Activated CD8-positive, alpha-beta memory T cell treated with anti-CD3 and anti-CD28 coated beads, Interleukin-2, amount 50 U/mL, for 24 hours (primary cell): ENCODE data around the gene PRKN.
"Not testable (repeated sequence)": the region's sequence is repeated elsewhere in the genome, so short reads cannot be mapped to it uniquely, and the experiment has no call there.

ENCODE experiments used
- DNase-seq: peaks from one replicate; pipeline ENCODE4 v3.0.0-alpha.2; 2020; ENCODE audit errors: extremely low read depth

The PRKN gene

GRCh38 chr6:161844804-161845203 is 882.8 kb downstream of the PRKN start:
- no peak for DNase-seq

- no peak for DNase-seq
Observed at GRCh38 chr6:161843066-161843465, 884.5 kb downstream of the PRKN start.

GRCh38 chr6:161840380-161840779 is 887.2 kb downstream of the PRKN start:
- DNase-seq: no peak

GRCh38 chr6:161838306-161839035 is 889.1 kb downstream of the PRKN start:
- no peak for DNase-seq

GRCh38 chr6:161837854-161838253 is 889.7 kb downstream of the PRKN start:
- DNase-seq: no peak

GRCh38 chr6:161837449-161837735 is 890.2 kb downstream of the PRKN start:
- no peak for DNase-seq

- no peak for DNase-seq
Observed at GRCh38 chr6:161836643-161837448, 890.7 kb downstream of the PRKN start.

GRCh38 chr6:161835500-161836215 is 891.9 kb downstream of the PRKN start:
- DNase-seq: no peak

GRCh38 chr6:161834426-161834825 is 893.1 kb downstream of the PRKN start:
- DNase-seq: no peak

- no peak for DNase-seq
Observed at GRCh38 chr6:161833099-161833860, 894.3 kb downstream of the PRKN start.

- DNase-seq: no peak
Observed at GRCh38 chr6:161832622-161833021, 894.9 kb downstream of the PRKN start.

GRCh38 chr6:161830866-161831616 is 896.5 kb downstream of the PRKN start:
- DNase-seq: no peak

GRCh38 chr6:161829291-161829729 is 898.3 kb downstream of the PRKN start:
- no peak for DNase-seq

GRCh38 chr6:161828355-161828754 is 899.2 kb downstream of the PRKN start:
- no peak for DNase-seq

GRCh38 chr6:161826512-161826911 is 901.1 kb downstream of the PRKN start:
- no peak for DNase-seq

- not testable (repeated sequence) for DNase-seq
Observed at GRCh38 chr6:161822204-161822603, 905.4 kb downstream of the PRKN start.

- DNase-seq: no peak
Observed at GRCh38 chr6:161817881-161818280, 909.7 kb downstream of the PRKN start.

- no peak for DNase-seq
Observed at GRCh38 chr6:161815965-161816364, 911.6 kb downstream of the PRKN start.

GRCh38 chr6:161813156-161813555 is 914.4 kb downstream of the PRKN start:
- no peak for DNase-seq

GRCh38 chr6:161809971-161810370 is 917.6 kb downstream of the PRKN start:
- DNase-seq: no peak

GRCh38 chr6:161804838-161805237 is 922.7 kb downstream of the PRKN start:
- no peak for DNase-seq
